ENCODE data around the gene ZNF335. TPM values are rescaled to one million over a fixed set of nuclear protein-coding genes. Genes with fewer than 3 reads are reported as not detected.

ZNF335 gene
- total RNA-seq (2022; extraction: Qiagen RNA extraction) = 7.3 to 9.1 TPM (median 8.9 TPM) in 5 replicates

GRCh38 chr20:45971675-45972499, at the start of gene ZNF335:
ZNF335 (minus strand) TSS chr20:45972203; CDS start chr20:45971410, 793 bp downstream.

GRCh38 chr20:45934586-45935415, 37.2 kb downstream of the ZNF335 start, which contains the start of gene PCIF1:
PCIF1 (plus strand) TSS chr20:45934683; CDS start chr20:45939000, 4,317 bp downstream.

GRCh38 chr20:45911486-45912343, 60.3 kb downstream of the ZNF335 start, which contains the start of gene PLTP:
PLTP (minus strand) TSS chr20:45912155; CDS start chr20:45911452, 703 bp downstream.

Other genes with a start within 250 kb of the ZNF335 start
- gene SPINT4, start 249.9 kb downstream of the ZNF335 start, total RNA-seq (2022; extraction: Qiagen RNA extraction) = not detected in 5 replicates
- gene WFDC3, start 180.3 kb downstream of the ZNF335 start, total RNA-seq (2022; extraction: Qiagen RNA extraction) = not detected in 5 replicates
- 31.5 to 37.5 TPM (median 35.1 TPM) in 5 replicates for gene DNTTIP1, start 180.2 kb downstream of the ZNF335 start, total RNA-seq (2022; extraction: Qiagen RNA extraction)
- gene UBE2C, start 159.6 kb downstream of the ZNF335 start, total RNA-seq (2022; extraction: Qiagen RNA extraction) = 205 to 246 TPM (median 237 TPM) in 5 replicates
- 0.13 to 0.28 TPM (median 0.23 TPM) in 4 of 5 replicates, not detected in the other for gene TNNC2, start 144.9 kb downstream of the ZNF335 start, total RNA-seq (2022; extraction: Qiagen RNA extraction)
- 8.5 to 10.1 TPM (median 9.2 TPM) in 5 replicates for gene SNX21, start 138.4 kb downstream of the ZNF335 start, total RNA-seq (2022; extraction: Qiagen RNA extraction)
- gene ACOT8, start 114.8 kb downstream of the ZNF335 start, total RNA-seq (2022; extraction: Qiagen RNA extraction) = 16.3 to 19.4 TPM (median 18.4 TPM) in 5 replicates
- 1.6 to 1.9 TPM (median 1.7 TPM) in 5 replicates for gene ZSWIM3, start 114.6 kb downstream of the ZNF335 start, total RNA-seq (2022; extraction: Qiagen RNA extraction)
- gene ZSWIM1, start 91.0 kb downstream of the ZNF335 start, total RNA-seq (2022; extraction: Qiagen RNA extraction) = 4.6 to 7.2 TPM (median 5.9 TPM) in 5 replicates
- gene SPATA25, start 84.6 kb downstream of the ZNF335 start, total RNA-seq (2022; extraction: Qiagen RNA extraction) = 0.26 to 0.86 TPM (median 0.52 TPM) in 5 replicates
- gene NEURL2, start 81.0 kb downstream of the ZNF335 start, total RNA-seq (2022; extraction: Qiagen RNA extraction) = 0.72 to 1.2 TPM (median 0.95 TPM) in 5 replicates
- 92.5 to 118 TPM (median 109 TPM) in 5 replicates for gene CTSA, start 80.9 kb downstream of the ZNF335 start, total RNA-seq (2022; extraction: Qiagen RNA extraction)
- 1.4 to 1.9 TPM (median 1.7 TPM) in 5 replicates for gene PLTP, start 60.0 kb downstream of the ZNF335 start, total RNA-seq (2022; extraction: Qiagen RNA extraction)
- gene PCIF1, start 37.5 kb downstream of the ZNF335 start, total RNA-seq (2022; extraction: Qiagen RNA extraction) = 29.3 to 37.0 TPM (median 33.4 TPM) in 5 replicates
- gene MMP9, start 36.7 kb upstream of the ZNF335 start, total RNA-seq (2022; extraction: Qiagen RNA extraction) = 0.23 to 0.46 TPM (median 0.36 TPM) in 5 replicates
- gene SLC12A5, start 57.0 kb upstream of the ZNF335 start, total RNA-seq (2022; extraction: Qiagen RNA extraction) = 8.8 to 17.1 TPM (median 13.6 TPM) in 5 replicates
- 19.8 to 24.0 TPM (median 21.2 TPM) in 5 replicates for gene NCOA5, start 117.8 kb upstream of the ZNF335 start, total RNA-seq (2022; extraction: Qiagen RNA extraction)
- 3.1 to 5.1 TPM (median 4.1 TPM) in 5 replicates for gene CD40, start 146.1 kb upstream of the ZNF335 start, total RNA-seq (2022; extraction: Qiagen RNA extraction)